Left kidney (tissue), 2 donors: ENCODE data around the gene SLC9A9. TPM values are rescaled to one million over a fixed set of nuclear protein-coding genes. Genes with fewer than 3 reads are reported as not detected.
"Not testable (repeated sequence)": the region's sequence is repeated elsewhere in the genome, so short reads cannot be mapped to it uniquely, and the experiment has no call there.

Source experiments
- DNase-seq: peaks from one replicate; pipeline ENCODE4 v3.0.0-alpha.2; 2013
- polyA plus RNA-seq: library from polyadenylated mRNA; unstranded; fragments of 120-200 nt; gene quantifications from one replicate; pipeline ENCODE4 v1.2.1, GENCODE V29; 2013; ENCODE audit not compliant: insufficient read length

Gene SLC9A9
- polyA plus RNA-seq, 1 donor = 5.9 TPM

DNA sequence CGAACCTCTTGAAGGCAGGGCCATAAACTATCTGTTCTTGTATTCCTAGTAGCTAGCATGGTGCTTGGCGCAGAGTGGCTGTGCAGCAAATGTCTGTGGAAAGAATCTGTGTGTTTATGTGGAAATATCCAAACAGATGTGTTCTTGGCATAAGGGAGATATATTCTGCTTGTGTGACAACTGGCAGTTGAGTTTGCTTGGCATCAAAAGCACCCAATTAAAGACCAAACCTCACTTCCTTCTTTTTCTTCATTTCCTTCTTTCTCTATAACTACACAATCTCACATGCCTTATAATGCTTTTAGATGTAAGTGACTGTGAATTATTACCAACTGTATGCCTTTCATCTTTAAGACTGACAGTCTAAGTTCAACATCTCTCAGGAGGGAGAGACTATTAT, 296.5 kb downstream of the SLC9A9 start:
- DNase-seq = no peak

- no peak for DNase-seq
Observed at GRCh38 chr3:143548861-143549497, 299.3 kb downstream of the SLC9A9 start.

GRCh38 chr3:143548393-143548792, 299.9 kb downstream of the SLC9A9 start:
- no peak for DNase-seq

GRCh38 chr3:143538577-143538981, 309.7 kb downstream of the SLC9A9 start:
- DNase-seq = no peak

DNA sequence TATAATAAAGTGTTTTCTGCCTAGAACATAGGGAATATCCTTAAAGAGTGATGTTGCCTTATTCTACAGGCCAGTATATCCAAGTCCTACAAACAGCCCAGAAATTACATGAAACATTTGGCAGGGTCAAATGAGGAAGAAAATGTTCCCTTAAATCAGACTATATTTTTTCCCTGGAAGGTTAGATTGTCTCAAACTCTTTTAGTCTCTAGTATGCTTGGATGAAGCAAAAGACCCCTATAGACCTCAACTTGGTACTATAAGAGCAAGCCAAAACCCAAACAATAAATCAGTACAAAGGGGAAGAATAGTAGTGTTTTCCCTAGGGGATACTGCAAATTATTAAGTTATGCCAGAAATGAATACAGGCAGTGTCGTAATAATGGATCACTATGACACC, 310.2 kb downstream of the SLC9A9 start:
- DNase-seq = no peak

DNA sequence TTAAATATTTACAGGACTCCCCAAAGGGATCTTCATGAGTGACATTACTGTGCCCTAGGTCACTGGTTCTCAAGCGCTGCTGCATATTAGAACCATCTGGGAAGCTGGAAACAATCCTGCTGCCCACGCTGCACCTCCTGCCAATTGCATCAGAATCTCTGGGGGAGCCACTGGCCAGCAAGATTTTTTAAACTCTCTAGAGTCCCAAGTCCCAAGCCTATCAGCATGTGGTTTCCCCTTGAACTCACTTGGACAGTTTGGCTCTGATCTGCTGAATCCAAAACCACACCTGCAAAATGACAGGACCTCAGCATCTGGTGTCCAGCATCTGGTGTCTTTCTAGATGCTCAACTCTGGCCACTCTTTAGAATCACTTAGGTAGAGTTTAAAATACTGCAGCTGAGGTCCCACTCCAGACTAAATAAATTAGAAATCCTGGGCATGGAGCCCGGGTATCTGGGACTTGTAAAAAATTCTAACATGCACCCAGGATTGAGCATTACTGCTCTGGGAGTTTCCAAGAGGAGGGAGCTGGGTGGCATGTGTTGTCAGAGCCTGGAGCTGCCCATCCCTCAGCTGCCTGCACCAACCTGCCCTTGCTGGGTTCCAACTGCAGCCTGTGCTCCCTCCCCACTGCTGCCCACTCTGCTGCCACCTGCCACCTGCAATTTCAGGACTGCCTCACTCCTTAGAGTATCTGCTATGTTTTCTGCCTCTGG, 311.3 kb downstream of the SLC9A9 start:
- no peak for DNase-seq

- no peak for DNase-seq
Observed at GRCh38 chr3:143535994-143536784, 312.1 kb downstream of the SLC9A9 start.

- DNase-seq = no peak
Observed at GRCh38 chr3:143533391-143533790, 314.9 kb downstream of the SLC9A9 start.

DNA sequence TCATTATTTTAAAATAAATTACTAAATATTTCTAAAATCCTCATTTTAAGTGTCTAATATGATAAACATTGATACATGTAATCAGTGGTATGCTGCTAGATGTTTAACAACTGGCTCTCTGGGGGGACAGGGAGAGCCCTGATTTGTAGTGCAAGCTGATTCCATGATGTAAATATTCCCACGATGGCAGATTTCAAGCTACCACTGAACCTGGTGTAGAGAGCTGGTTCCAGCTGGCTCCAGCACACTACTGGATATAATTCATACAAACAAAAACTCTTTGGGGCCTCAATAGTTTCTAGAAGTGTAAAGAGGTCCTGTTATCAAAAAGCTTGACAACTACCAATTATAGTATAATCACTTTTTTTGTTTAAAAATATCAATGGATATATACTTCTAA, 316.2 kb downstream of the SLC9A9 start:
- DNase-seq = no peak

DNA sequence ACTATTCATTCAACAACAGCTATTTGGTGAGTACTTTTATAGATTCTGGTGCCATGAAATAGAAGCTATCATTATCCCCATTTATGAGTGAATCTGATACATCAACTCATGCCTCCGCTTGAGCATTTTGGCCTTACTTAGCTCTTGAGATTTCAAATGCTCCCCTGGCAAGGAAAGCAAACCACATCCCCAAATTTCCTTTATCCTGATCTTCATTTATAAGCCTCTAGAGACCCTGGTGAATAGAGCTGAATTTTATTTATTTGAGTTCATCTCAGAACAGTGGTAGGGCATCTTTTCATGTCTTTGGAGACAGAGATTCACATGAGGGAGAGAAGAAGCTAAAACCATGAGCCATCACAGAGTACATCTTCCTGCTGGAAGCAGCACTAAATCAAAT, 317.2 kb downstream of the SLC9A9 start:
- no peak for DNase-seq

DNA sequence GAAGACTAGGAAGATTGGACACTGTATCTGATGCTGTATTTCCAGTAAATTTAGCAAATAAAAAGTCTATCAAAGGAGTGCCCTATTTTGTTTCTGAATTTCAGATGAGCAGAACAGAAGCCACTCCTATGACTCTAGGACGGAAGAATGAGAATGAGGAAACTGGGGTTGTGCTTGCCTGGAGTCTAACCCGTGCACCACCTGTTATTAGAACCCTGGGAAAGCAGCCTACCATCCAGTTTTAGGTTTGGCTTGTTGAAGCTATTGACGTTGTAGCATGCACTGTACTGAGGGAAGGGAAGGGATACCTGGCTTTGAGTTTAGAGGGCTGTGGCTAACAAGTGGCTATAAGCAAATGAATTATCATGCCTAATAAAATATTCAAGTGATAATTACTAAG, 318.5 kb downstream of the SLC9A9 start:
- DNase-seq = no peak

DNA sequence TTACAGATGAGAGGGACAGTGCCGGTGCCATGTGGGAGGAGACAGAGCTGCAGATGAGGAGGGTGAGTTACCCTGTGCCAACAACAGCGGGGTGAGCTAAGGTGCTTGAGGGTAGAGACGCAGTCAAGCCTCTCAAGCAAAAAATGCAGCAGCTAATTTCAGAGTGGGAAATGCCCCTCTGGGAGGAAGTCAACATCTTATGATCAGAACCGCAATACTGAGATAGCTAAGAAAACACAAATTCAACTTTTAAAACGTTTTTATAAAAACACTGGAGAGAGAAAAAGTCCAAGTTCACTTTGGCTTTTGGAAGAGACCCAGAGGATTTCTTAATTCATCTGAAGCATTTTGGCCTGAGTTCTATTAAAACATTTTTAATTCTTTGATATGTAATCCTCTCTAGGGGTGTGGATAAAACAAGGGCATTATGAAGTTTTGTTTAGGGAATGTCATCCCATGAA, 319.2 kb downstream of the SLC9A9 start:
- no peak for DNase-seq

GRCh38 chr3:143526011-143526545, 322.2 kb downstream of the SLC9A9 start:
- DNase-seq = peak; percentile 30

GRCh38 chr3:143525408-143525807, 322.9 kb downstream of the SLC9A9 start:
- DNase-seq = no peak

DNA sequence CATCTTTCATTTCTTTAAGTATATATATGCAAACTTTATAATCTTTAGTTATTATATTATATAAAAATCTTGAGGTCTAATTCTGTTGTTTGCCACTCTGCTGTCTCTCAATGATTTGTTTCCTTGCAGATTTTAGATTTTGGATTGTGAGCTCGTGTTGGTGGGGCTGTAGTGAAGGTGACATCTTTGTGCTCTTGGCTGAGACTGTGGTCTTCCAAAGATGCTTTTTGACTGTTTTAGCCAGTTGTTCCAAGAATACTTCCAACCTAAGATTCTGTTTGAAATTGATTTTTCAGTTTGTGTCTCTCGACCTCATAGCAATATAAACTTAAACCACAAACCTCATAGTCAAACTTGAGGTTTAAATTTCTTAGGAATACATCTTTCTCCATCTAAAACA, 326.5 kb downstream of the SLC9A9 start:
- no peak for DNase-seq

DNA sequence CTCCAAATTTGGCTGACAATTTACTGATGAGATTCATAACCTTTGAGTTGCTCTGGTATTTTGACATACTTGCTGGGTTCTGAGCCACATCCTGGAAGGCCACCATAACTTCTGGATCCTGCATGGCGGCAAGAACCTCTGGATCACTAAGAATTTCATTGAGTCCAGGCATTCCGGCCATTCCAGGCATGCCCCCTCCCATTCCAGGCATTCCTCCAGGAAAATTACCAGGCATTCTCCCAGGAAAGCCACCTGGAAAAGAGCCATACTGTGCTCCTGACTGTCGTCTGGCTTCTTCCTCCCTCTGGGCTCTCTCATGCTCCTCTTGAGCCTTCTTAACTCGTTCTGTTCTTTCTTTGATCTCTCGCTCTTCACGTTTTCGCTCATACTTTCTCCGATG, 331.1 kb downstream of the SLC9A9 start:
- DNase-seq = not testable (repeated sequence)

DNA sequence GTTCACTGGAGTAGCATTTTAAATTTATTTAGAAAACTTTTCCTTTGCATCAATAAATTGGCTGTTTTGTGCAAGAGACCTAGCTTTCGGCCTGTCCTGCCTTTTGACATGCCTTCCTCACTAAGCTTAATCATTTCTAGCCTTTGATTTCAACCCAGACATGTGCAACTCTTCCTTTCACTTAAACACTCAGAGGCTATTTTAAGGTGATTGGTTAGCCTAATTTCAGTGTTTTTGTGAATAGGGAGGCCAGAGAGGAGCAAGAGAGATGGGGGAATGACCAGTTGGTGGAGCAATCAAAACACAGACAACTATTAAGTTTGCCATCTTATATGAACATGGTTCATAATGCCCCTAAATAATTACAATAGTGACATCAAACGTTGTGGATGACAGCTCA, 333.4 kb downstream of the SLC9A9 start:
- DNase-seq = no peak

GRCh38 chr3:143514109-143514508, 334.2 kb downstream of the SLC9A9 start:
- no peak for DNase-seq

GRCh38 chr3:143511174-143511879, 336.9 kb downstream of the SLC9A9 start:
- DNase-seq = no peak

DNA sequence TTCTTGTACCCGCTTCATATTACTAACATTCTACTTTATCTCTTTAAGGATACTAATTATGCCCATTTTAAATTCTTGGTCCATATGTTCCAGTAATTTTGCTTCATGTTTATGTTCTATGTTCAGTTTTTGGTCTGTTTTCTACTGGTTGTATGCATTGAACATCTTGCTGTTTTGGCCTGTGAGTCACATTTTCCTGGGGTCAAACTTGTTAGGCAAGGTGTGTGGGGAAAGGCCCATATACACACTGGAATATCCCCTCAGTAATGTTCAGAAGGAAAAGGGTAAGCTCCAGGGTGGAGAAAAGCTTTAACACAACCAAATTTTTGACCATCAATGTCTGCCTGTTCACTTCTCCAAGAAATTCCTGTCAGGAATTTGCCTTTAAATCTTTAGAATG, 337.7 kb downstream of the SLC9A9 start:
- DNase-seq = no peak

DNA sequence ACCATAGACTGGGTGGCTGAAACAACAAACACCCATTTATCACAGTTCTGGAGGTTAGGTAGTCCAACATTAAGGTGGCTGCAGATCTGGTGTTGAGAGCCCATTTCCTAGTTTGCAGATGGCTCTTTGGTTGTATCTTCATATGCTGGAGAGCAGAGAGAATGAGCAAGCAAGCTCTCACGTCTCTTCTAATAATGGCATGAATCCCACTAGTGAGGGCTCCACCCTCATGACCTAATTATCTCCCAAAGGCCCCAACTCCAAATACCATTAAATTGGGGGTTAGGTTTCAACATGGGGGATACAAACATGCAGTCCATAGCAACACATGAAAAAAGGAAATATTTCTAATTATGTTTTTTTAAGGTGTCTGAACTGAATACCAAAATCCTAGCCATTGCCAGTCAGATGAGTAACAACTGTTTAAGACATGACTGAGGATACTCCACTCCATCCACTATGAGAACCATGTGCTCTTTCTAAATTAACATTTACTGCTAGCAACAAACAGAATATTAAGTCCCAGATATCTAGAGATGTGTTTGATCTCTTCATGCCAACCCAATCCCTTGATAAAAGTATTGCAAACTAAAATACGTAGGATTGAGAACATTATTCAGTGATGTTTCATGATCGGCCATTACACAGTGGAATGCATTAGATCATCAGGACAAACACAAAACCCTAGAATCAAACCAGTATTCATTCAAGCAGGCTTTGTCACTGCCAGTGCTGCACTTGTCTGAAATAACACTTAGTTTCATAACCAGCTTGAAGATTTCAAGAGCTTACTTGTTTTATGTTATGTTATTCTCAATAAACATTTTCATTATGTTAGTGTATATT, 340.3 kb downstream of the SLC9A9 start:
- no peak for DNase-seq
